Activated naive CD8-positive, alpha-beta T cell treated with anti-CD3 and anti-CD28 coated beads, Interleukin-2, amount 50 U/mL, for 16 hours (primary cell): ENCODE measurements around the gene KIRREL1.

Experiments
- DNase-seq: peaks from one replicate; pipeline ENCODE4 v3.0.0-alpha.2; 2020; ENCODE audit warnings: low read depth, low spot score

KIRREL1 gene

GRCh38 chr1:158007180-158007579 lies 13.7 kb downstream of the KIRREL1 start:
- no peak for DNase-seq

GRCh38 chr1:158007667-158008386 lies 14.4 kb downstream of the KIRREL1 start:
- DNase-seq: no peak

GRCh38 chr1:158008630-158009029 lies 15.2 kb downstream of the KIRREL1 start:
- no peak for DNase-seq

- DNase-seq: no peak
These were observed 18.3 kb downstream of the KIRREL1 start for GRCh38 chr1:158011714-158012113.

GRCh38 chr1:158013840-158014730 lies 20.6 kb downstream of the KIRREL1 start:
- no peak for DNase-seq

- no peak for DNase-seq
These were observed 21.4 kb downstream of the KIRREL1 start for GRCh38 chr1:158014731-158015320.

- DNase-seq: no peak
These were observed 23.3 kb downstream of the KIRREL1 start for GRCh38 chr1:158016651-158017335.

GRCh38 chr1:158017800-158018595 lies 24.6 kb downstream of the KIRREL1 start:
- no peak for DNase-seq

- no peak for DNase-seq
These were observed 25.9 kb downstream of the KIRREL1 start for GRCh38 chr1:158019171-158019868.

GRCh38 chr1:158020259-158020885 lies 26.9 kb downstream of the KIRREL1 start:
- DNase-seq: no peak

- DNase-seq: no peak
These were observed 27.6 kb downstream of the KIRREL1 start for GRCh38 chr1:158020886-158021620.

GRCh38 chr1:158021721-158022120 lies 28.3 kb downstream of the KIRREL1 start:
- DNase-seq: no peak

- DNase-seq: no peak
These were observed 29.3 kb downstream of the KIRREL1 start for GRCh38 chr1:158022554-158023312.

GRCh38 chr1:158024737-158025136 lies 31.3 kb downstream of the KIRREL1 start:
- no peak for DNase-seq

- no peak for DNase-seq
These were observed 32.3 kb downstream of the KIRREL1 start for GRCh38 chr1:158025576-158026230.

- no peak for DNase-seq
These were observed 33.2 kb downstream of the KIRREL1 start for GRCh38 chr1:158026651-158027050.

GRCh38 chr1:158027508-158027907 lies 34.1 kb downstream of the KIRREL1 start:
- DNase-seq: no peak

GRCh38 chr1:158028969-158029368 lies 35.5 kb downstream of the KIRREL1 start:
- DNase-seq: no peak
